Measurements from ENCODE around the gene KCNQ1. TPM values are rescaled to one million over a fixed set of nuclear protein-coding genes. Genes with fewer than 3 reads are reported as not detected.

The KCNQ1 gene
- total RNA-seq, 1 experiment from 2014 or later, result 1.0 TPM

DNA sequence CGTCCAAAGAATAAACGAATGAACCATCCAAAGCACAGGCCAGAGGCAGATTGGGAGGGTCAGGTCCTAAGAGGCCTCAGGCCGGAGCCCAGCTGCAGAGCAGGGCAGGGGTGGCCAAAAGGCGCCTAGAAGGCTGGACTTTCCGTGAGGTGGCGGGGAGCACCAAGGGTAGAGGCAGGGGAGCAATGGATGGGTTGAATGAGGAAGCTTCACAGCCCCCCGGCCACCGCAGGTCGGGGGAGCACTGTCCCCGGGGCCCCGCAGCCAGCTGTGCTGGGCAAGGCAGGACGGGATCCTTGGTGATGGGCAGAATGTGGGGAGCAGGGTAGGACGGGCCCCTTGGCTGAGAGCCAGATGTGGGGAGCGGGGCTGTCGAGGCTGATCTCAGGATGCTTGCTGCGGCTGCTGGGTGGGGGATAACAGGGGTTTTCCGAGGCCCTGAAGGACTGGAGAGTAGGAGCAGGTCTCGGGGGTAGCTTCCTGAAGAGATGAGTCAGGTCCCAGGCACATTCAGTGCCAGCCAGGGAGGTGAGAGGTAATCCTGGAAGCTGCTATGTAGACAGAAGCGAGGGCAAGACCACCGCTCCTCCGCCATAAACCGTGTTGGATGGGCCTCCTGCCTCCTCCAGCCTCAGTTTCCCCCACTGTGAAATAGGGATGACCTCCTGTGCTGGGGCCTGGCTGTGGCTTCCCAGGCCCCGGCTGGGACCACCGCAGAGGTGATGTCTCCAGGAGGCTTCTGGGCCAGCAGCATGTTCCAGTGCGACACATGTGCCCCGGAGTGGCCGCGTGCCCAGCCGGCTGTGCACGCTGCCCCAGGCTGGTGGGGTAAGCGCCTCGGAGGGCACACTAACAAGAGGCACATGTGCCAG is 289.6 kb downstream of the KCNQ1 start:
- H3K27ac Mint-ChIP-seq (ENCODE audit: unreplicated experiment), result no peak overlapping the region
- Histone ChIP-seq H3K4me3 (ENCODE audit: low read depth, low read length) (no peak overlapping the region), H3K9me3 (no peaks in the 10 kb centered on the region), H3K4me1 (peaks cover 24% of the 10 kb centered on the region), H3K36me3 (ENCODE audit: control insufficient read depth, insufficient read depth, low read length) (no peaks in the 10 kb centered on the region), H3K27me3 (replicated peaks; ENCODE audit: control insufficient read depth, insufficient read depth, low read length) (no peaks in the 10 kb centered on the region)
- H3K4me3 Mint-ChIP-seq (ENCODE audit: unreplicated experiment), result no peak overlapping the region
- TF ChIP-seq, protein P1, sequence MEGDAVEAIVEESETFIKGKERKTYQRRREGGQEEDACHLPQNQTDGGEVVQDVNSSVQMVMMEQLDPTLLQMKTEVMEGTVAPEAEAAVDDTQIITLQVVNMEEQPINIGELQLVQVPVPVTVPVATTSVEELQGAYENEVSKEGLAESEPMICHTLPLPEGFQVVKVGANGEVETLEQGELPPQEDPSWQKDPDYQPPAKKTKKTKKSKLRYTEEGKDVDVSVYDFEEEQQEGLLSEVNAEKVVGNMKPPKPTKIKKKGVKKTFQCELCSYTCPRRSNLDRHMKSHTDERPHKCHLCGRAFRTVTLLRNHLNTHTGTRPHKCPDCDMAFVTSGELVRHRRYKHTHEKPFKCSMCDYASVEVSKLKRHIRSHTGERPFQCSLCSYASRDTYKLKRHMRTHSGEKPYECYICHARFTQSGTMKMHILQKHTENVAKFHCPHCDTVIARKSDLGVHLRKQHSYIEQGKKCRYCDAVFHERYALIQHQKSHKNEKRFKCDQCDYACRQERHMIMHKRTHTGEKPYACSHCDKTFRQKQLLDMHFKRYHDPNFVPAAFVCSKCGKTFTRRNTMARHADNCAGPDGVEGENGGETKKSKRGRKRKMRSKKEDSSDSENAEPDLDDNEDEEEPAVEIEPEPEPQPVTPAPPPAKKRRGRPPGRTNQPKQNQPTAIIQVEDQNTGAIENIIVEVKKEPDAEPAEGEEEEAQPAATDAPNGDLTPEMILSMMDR (IDR thresholded peaks at IDR 0.05; ENCODE audit: insufficient read depth in 1 of 2, low read depth in 1 of 2, low read length in 1 of 2, severe bottlenecking in 1 of 2, unreplicated experiment in 1 of 2), result no peak
- H3K36me3 Mint-ChIP-seq (ENCODE audit: insufficient read depth, unreplicated experiment), result no peaks in the 10 kb centered on the region
- no TSS peak for BruUV-seq (replicated peaks)
- ChIA-PET POLR2A (no interaction called here), CTCF (no interaction called here)
- no peaks in the 10 kb centered on the region for H3K27me3 Mint-ChIP-seq (ENCODE audit: insufficient read depth, unreplicated experiment)
- H3K9me3 Mint-ChIP-seq (ENCODE audit: unreplicated experiment), result no peaks in the 10 kb centered on the region
- intact Hi-C loops (cut with micrococcal nuclease; ENCODE audit: unreplicated experiment), result no loop called here
- H3K4me1 Mint-ChIP-seq (ENCODE audit: low read depth, unreplicated experiment), result peaks cover 18% of the 10 kb centered on the region
- DNase-seq, result no peak

DNA sequence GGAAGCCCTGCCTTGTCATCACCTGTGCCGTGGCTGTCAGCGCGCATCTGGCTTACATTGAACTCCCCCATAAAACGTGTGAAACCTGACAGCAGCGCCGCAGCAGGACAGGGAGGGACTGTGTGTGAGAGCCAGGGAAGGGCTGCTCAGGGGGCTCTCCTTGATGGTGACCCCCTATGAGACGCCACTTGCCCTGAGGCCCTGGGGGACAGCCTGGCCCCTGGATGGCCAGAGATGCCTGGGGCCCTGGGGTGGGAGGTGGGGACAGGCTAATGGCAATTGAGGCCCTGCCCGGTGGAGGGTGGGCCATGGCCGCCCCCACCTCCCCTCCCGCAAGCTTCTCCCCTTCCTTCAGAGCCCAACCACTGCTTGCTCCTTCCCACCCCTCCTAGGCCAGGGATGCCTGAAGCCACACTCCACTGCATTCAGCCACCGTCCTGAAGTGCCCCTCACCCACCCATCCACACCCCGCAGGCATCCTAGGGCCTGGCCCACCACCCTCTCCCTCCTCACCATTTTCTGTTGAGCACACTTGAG is 290.3 kb downstream of the KCNQ1 start:
- H3K27ac Mint-ChIP-seq (ENCODE audit: unreplicated experiment), result no peak overlapping the region
- DNase-seq, result no peak

DNA sequence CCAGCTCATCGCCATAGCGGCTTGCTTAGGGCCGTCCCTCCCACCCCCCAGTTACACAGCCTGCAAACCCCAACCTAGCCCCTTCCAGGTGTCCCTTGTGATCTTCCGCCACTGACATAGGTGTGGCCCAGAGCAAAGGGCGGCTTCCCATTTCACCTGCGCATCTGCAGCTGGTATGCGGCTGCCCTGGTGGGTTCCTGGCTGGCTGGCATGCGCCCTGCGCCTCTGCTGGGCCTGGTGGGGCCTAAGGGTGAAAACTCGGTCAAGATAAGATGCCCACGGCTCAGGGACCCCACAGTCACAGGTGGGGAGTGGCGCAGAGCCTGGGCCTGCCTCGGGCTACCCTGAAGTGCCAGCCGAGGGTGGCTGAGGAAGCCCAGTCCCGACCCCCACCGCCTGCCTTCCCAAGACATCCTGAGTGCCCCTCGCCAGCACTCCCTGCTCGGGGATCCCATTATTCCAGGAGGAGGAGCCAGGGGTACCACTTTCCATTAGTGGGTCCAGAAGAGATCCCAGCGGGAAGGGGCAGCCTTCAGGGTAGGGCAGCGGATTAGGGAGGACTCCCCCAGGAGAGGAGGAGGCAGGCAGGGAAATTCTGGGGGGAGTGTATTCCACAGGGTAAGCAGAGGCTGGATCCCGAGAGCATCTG is 291.9 kb downstream of the KCNQ1 start:
- Mint-ChIP-seq H3K4me3 (ENCODE audit: unreplicated experiment) (no peak overlapping the region), H3K9me3 (ENCODE audit: unreplicated experiment) (no peaks in the 10 kb centered on the region), H3K27ac (ENCODE audit: unreplicated experiment) (no peak overlapping the region), H3K4me1 (ENCODE audit: low read depth, unreplicated experiment) (peaks cover 26% of the 10 kb centered on the region), H3K27me3 (ENCODE audit: insufficient read depth, unreplicated experiment) (no peaks in the 10 kb centered on the region), H3K36me3 (ENCODE audit: insufficient read depth, unreplicated experiment) (no peaks in the 10 kb centered on the region)
- CTCF ChIA-PET, result no interaction called here
- intact Hi-C loops (cut with micrococcal nuclease; ENCODE audit: unreplicated experiment), result no loop called here
- H3K27me3 ChIP-seq (replicated peaks; ENCODE audit: control insufficient read depth, insufficient read depth, low read length), result no peaks in the 10 kb centered on the region
- no TSS peak for BruUV-seq (replicated peaks)
- H3K9me3 ChIP-seq, result no peaks in the 10 kb centered on the region
- TF ChIP-seq, protein P1 (IDR thresholded peaks at IDR 0.05; ENCODE audit: insufficient read depth in 1 of 2, low read depth in 1 of 2, low read length in 1 of 2, severe bottlenecking in 1 of 2, unreplicated experiment in 1 of 2), result no peak
- no peaks in the 10 kb centered on the region for H3K36me3 ChIP-seq (ENCODE audit: control insufficient read depth, insufficient read depth, low read length)
- POLR2A ChIA-PET, result no interaction called here
- peaks cover 27% of the 10 kb centered on the region for H3K4me1 ChIP-seq
- DNase-seq, result no peak
- no peak overlapping the region for H3K4me3 ChIP-seq (ENCODE audit: low read depth, low read length)

More for the DNA sequence above, 290.3 kb downstream of the KCNQ1 start:
- no peaks in the 10 kb centered on the region for H3K36me3 Mint-ChIP-seq (ENCODE audit: insufficient read depth, unreplicated experiment)
- POLR2A ChIA-PET, result no interaction called here
- intact Hi-C loops (cut with micrococcal nuclease; ENCODE audit: unreplicated experiment), result no loop called here
- no peaks in the 10 kb centered on the region for H3K9me3 ChIP-seq
- peaks cover 17% of the 10 kb centered on the region for H3K4me1 Mint-ChIP-seq (ENCODE audit: low read depth, unreplicated experiment)
- peaks cover 24% of the 10 kb centered on the region for H3K4me1 ChIP-seq
- H3K4me3 ChIP-seq (ENCODE audit: low read depth, low read length), result no peak overlapping the region
- H3K9me3 Mint-ChIP-seq (ENCODE audit: unreplicated experiment), result no peaks in the 10 kb centered on the region
- no peak overlapping the region for H3K4me3 Mint-ChIP-seq (ENCODE audit: unreplicated experiment)
- no peaks in the 10 kb centered on the region for H3K27me3 ChIP-seq (replicated peaks; ENCODE audit: control insufficient read depth, insufficient read depth, low read length)
- no peaks in the 10 kb centered on the region for H3K27me3 Mint-ChIP-seq (ENCODE audit: insufficient read depth, unreplicated experiment)
- no peaks in the 10 kb centered on the region for H3K36me3 ChIP-seq (ENCODE audit: control insufficient read depth, insufficient read depth, low read length)
- BruUV-seq (replicated peaks), result no TSS peak
- CTCF ChIA-PET, result no interaction called here
- TF ChIP-seq, protein P1 (IDR thresholded peaks at IDR 0.05; ENCODE audit: insufficient read depth in 1 of 2, low read depth in 1 of 2, low read length in 1 of 2, severe bottlenecking in 1 of 2, unreplicated experiment in 1 of 2), result no peak

All from Caco-2 (cell line).